ENCODE results near the gene CMKLR1. TPM values are rescaled to one million over a fixed set of nuclear protein-coding genes. Genes with fewer than 3 reads are reported as not detected.

The CMKLR1 gene
- total RNA-seq, 1 donor from 2014 or later = 6.4 TPM

GRCh38 chr12:108252523-108252922 is 86.6 kb downstream of the CMKLR1 start:
- ATAC-seq (no peak), DNase-seq (no peak)
- intact Hi-C loops (cut with micrococcal nuclease) = no loop called here

- DNase-seq (no peak), ATAC-seq (no peak)
- intact Hi-C loops (cut with micrococcal nuclease) = no loop called here
Observed at GRCh38 chr12:108248011-108248410, 91.1 kb downstream of the CMKLR1 start.

GRCh38 chr12:108247130-108247529 is 92.0 kb downstream of the CMKLR1 start:
- DNase-seq = no peak
- intact Hi-C loops (cut with micrococcal nuclease) = no loop called here
- ATAC-seq = no peak

GRCh38 chr12:108241986-108242703 is 97.0 kb downstream of the CMKLR1 start:
- DNase-seq (no peak), ATAC-seq (no peak)
- intact Hi-C loops (cut with micrococcal nuclease) = no loop called here

GRCh38 chr12:108240928-108241327 is 98.2 kb downstream of the CMKLR1 start:
- intact Hi-C loops (cut with micrococcal nuclease) = no loop called here
- no peak for ATAC-seq
- no peak for DNase-seq

GRCh38 chr12:108240027-108240785 is 98.9 kb downstream of the CMKLR1 start:
- intact Hi-C loops (cut with micrococcal nuclease) = no loop called here
- DNase-seq = no peak
- ATAC-seq = no peak

- intact Hi-C loops (cut with micrococcal nuclease) = no loop called here
- no peak for ATAC-seq
- DNase-seq = no peak
Observed at GRCh38 chr12:108239378-108239777, 99.7 kb downstream of the CMKLR1 start.

GRCh38 chr12:108238474-108238873 is 100.6 kb downstream of the CMKLR1 start:
- DNase-seq = no peak
- intact Hi-C loops (cut with micrococcal nuclease) = no loop called here

More at GRCh38 chr12:108238474-108238873, 100.6 kb downstream of the CMKLR1 start:
- no peak for ATAC-seq

Other genes starting within 250 kb of the CMKLR1 start
- gene WSCD2, start 210.0 kb downstream of the CMKLR1 start, total RNA-seq = 0.45 TPM
- 3.2 TPM for gene FICD, start 176.0 kb upstream of the CMKLR1 start, total RNA-seq
- gene SART3, start 221.9 kb upstream of the CMKLR1 start, total RNA-seq = 24.7 TPM
- gene ISCU, start 223.3 kb upstream of the CMKLR1 start, total RNA-seq = 468 TPM